ENCODE results near the gene SC5D.

GRCh38 chr11:121244884-121245283 is 47.7 kb upstream of the SC5D start:
- no peak for TF ChIP-seq CTCF (IDR thresholded peaks at IDR 0.05)
- no peak for TF ChIP-seq POLR2A (IDR thresholded peaks at IDR 0.05)
